ENCODE data around the gene SEC22B.
"Not testable (repeated sequence)": the region's sequence is repeated elsewhere in the genome, so short reads cannot be mapped to it uniquely, and the experiment has no call there.

The SEC22B gene

DNA sequence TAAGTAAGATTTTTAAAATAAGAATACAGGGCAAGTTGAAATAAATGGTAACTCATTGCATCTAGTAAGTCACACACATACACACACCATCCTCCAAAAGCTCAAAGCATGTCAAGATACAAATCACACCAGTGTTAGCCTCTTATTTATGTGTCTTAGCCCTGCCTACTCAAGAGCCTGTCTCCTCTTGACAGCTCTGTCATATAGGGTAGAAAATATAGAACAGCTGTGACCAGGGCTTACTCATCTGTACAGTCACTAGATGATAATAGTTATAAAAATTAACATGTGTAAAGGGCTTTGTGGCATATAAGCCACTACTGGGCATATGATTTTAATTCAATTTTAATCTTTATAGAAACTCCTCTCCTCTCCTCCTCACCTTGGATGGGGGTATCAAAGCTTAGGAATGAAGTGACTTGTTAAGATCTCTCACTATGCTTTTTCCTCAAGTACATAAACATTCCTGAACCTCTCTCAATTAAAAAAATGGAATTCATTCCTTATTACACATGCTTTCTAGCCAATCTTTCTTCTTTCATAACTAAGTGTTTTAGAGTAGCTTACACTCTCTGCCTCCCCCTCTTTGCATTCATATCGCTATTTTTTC, 35.6 kb downstream of the SEC22B start:
- POLR2A ChIA-PET; H3K4me3 ChIP-seq (ENCODE audit: low read depth, low read length); DNase-seq (ENCODE audit: low read depth, low spot score): not testable (repeated sequence)
- CTCF ChIA-PET, result interaction anchor here (0.9 kb wide), 1 partner anchor 192 kb away, joined by 3 read pairs; no protein-coding TSS in a partner anchor

DNA sequence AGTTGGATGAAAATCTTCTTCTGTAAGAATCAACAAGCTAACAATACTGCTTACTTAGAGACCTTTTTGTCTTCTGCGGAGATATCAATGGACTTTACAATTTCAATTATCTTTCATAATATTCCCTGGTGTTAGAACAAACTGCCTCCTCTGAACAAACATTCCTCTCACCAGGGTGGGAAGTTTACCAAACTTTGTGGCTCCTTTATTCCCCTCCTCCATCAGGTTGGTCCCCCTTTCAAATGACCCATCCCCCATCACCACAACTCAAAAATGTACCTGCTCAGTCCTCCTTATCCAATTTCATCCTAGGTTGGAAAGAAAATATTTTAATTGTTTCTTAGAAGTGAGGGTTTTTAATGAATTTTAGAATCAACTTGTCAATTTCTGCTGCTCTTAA, 40.2 kb downstream of the SEC22B start:
- POLR2A ChIA-PET; CTCF ChIA-PET; DNase-seq (ENCODE audit: low read depth, low spot score); H3K4me3 ChIP-seq (ENCODE audit: low read depth, low read length): not testable (repeated sequence)

DNA sequence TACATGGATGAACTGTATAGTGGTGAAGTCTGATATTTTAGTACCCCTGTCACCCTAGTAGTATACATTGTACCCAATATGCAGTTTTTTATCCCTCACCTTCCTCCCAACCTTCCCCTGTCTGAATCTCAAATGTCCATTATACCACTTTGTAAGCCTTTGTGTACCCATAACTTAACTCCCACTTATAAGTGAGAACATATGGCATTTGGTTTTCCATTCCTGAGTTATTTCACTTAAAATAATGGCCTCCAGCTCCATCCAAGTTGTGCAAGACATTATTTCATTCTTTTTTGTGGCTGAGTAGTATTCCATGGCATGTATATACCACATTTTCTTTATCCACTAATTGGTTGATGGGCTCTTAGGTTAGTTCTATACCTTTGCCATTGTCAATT, 42.4 kb downstream of the SEC22B start:
- POLR2A ChIA-PET; DNase-seq (ENCODE audit: low read depth, low spot score); CTCF ChIA-PET; H3K4me3 ChIP-seq (ENCODE audit: low read depth, low read length): not testable (repeated sequence)

DNA sequence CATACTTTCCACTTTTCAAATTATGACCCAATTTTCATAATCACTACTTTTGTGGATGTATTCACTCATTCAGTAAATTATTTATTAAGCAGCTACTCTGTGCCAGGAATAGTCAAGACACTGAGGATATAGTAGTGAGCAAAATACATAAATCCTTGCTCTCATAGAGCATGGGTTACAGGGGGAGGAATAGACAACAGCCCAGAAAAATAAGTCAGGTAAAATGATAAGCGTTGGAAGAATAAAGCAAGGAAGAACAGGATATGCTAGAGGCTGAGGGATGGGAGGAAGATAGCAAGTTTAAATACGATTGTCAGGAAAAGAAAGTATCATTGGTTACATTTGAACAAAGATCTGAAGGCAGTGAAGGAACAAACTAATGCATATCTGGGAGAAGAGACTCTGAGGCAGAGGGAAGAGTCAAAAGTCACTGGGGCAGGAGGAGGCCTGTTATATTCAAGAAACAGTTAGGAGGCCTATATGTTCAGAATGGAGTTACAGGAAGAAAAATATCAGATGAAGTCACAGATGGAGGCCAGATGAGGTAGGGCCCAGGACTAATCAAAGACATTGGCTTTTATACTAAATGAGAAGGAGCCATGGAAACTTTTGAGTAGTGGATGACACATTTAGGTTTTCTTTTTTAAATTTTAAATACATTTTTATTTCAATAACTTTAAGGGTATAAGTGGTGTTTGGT, 42.9 kb downstream of the SEC22B start:
- ChIA-PET POLR2A (no interaction called here), CTCF (no interaction called here)
- H3K4me3 ChIP-seq (ENCODE audit: low read depth, low read length), result no peak overlapping the region
- DNase-seq (ENCODE audit: low read depth, low spot score), result no peak
- TF ChIP-seq, protein P1, sequence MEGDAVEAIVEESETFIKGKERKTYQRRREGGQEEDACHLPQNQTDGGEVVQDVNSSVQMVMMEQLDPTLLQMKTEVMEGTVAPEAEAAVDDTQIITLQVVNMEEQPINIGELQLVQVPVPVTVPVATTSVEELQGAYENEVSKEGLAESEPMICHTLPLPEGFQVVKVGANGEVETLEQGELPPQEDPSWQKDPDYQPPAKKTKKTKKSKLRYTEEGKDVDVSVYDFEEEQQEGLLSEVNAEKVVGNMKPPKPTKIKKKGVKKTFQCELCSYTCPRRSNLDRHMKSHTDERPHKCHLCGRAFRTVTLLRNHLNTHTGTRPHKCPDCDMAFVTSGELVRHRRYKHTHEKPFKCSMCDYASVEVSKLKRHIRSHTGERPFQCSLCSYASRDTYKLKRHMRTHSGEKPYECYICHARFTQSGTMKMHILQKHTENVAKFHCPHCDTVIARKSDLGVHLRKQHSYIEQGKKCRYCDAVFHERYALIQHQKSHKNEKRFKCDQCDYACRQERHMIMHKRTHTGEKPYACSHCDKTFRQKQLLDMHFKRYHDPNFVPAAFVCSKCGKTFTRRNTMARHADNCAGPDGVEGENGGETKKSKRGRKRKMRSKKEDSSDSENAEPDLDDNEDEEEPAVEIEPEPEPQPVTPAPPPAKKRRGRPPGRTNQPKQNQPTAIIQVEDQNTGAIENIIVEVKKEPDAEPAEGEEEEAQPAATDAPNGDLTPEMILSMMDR (IDR thresholded peaks at IDR 0.05; ENCODE audit: insufficient read depth, low read length, missing control alignments), result no peak

DNA sequence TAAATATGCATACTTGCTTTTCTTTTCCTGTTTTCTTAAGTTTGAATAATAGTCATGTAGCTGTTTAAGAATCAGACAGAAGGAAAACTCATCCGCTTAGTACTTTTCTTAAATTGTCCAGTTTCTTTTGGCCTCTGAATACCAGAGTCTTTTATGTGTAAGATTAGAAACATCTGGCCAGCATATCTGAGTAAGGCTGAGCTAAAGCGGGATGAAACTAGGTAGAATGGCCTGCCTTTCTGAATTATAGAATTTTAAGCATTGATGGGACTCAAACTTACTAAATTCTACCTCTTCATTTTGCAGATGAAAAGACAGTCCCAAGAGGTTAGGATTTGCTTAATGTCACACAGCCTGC, 43.9 kb downstream of the SEC22B start:
- H3K4me3 ChIP-seq (ENCODE audit: low read depth, low read length); POLR2A ChIA-PET; DNase-seq (ENCODE audit: low read depth, low spot score); CTCF ChIA-PET: not testable (repeated sequence)

DNA sequence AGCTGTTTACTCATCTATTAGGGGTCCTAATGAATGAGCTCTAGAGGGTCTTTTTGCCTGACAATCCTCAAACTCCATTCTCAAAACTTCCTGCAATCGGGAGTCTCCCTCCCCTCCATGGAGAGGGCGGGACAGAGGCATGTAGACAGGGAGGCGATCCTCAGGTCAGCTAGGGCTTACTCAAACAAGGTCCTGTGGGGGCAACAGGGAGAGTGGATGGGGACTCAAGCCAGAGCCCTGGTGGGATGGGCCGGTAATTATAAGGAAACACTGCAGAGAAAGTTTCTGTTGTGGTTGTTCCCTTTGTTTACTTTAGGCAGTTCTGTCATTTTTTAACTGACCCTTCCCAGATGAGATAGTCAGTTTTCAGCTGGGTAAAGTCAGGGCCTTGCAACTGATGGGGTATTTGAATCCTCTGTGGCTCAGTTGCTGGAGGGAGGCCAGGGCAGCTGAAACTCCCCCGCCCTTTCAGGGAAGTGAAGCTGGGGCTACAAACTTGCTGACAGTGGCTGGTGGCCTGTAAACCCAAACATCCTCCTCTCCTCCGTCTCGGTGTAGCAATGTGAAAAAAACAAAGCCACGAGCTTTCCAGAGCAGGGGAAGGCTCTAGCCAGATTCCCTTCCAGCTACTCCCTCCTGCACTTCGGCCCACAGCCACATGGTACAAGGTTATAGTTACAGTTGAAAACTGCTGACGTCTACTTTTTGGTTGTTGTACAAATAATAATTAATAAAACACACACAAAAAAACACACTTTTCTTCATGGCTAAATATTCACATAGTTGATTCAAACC, 44.5 kb downstream of the SEC22B start:
- POLR2A ChIA-PET; DNase-seq (ENCODE audit: low read depth, low spot score); CTCF ChIA-PET; H3K4me3 ChIP-seq (ENCODE audit: low read depth, low read length): not testable (repeated sequence)

DNA sequence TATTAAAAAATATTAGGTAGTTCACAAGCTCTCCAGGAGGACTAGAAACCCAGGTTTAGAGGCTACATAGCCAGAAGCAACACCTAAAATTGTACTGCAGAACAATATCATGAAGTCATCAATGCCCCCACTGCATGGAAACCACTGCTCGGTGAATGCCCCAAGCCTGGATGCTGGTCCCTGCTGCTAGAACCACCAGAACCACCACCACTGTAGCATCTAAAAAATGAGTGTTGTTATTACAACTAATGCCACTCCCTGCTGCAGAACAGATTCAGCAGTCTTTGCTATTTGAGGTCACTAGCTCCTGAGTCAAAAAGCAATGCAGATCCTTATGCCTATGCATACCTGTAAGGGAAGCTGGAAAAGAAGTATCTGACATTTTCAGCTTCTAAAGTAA, 48.4 kb downstream of the SEC22B start:
- DNase-seq (ENCODE audit: low read depth, low spot score); H3K4me3 ChIP-seq (ENCODE audit: low read depth, low read length); POLR2A ChIA-PET; CTCF ChIA-PET: not testable (repeated sequence)

DNA sequence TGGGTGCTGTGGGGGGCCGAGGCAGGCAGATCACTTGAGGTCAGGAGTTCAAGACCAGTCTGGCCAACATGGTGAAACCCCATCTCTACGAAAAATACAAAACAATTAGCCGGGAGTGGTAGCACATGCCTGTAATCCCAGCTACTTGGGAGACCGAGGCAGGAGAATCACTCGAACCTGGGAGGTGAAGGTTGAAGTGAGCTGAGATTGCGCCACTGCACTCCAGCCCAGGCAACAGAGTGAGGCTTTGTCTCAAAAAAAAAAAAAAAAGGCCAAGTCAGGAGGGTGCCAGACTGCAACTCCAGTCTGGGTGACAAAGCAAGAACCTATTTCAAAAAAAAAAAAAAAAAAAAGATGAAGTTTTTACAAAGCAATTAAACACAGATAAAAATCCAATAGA, 50.1 kb downstream of the SEC22B start:
- CTCF ChIA-PET; POLR2A ChIA-PET; H3K4me3 ChIP-seq (ENCODE audit: low read depth, low read length); DNase-seq (ENCODE audit: low read depth, low spot score): not testable (repeated sequence)

DNA sequence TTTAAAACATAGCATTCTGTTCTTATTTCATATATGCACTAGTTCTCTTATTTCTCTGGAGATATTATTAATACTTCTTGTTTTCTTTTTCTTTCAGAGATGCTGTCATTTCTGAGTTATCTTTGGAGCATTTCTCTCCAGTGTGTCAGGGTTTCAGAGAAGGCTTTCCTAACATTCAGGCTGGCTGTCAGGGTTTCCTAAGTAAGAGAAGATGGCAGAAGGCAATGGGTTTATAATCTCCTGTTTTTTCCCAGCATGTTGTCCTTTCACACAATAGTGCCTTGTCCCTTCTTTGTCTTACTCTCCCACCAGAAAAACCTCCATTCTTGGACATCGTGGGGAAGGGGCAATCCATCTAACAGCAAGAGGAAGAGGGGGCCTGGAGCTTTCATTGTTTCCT, 51.7 kb downstream of the SEC22B start:
- CTCF ChIA-PET; H3K4me3 ChIP-seq (ENCODE audit: low read depth, low read length); POLR2A ChIA-PET; DNase-seq (ENCODE audit: low read depth, low spot score): not testable (repeated sequence)

DNA sequence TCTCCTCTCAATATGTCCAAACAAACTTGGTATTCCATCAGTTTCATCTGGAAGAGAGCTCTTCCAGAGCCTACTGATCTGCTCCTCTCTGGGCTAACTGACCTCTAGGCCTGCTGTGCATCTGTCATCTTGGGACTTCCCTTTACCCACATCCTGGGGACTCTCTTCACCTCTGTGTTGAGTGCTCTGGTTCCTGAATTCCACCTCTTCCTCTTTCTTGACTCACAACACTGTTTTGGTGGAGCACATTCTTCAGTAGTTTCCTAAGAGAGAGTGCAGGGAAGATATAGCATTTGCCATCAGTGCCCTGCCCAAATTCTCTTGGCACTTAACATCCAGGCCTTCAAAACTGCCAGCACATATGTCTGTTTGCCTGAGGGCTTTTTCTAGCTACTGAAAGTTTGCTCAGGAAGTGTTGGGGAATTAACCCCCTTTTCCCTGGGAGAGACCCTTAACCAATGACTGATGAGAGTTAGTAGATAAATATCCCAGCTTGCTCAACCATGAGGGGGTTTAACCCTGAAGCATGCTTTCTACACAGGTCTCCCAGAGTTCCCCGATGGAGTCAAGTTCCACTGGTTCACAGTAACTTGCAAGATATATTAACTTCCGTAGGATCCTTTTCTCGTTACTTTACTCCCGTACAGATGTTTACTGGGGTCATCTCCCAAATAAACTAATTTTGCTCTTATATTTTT, 52.4 kb downstream of the SEC22B start:
- DNase-seq (ENCODE audit: low read depth, low spot score); H3K4me3 ChIP-seq (ENCODE audit: low read depth, low read length); CTCF ChIA-PET; POLR2A ChIA-PET: not testable (repeated sequence)

DNA sequence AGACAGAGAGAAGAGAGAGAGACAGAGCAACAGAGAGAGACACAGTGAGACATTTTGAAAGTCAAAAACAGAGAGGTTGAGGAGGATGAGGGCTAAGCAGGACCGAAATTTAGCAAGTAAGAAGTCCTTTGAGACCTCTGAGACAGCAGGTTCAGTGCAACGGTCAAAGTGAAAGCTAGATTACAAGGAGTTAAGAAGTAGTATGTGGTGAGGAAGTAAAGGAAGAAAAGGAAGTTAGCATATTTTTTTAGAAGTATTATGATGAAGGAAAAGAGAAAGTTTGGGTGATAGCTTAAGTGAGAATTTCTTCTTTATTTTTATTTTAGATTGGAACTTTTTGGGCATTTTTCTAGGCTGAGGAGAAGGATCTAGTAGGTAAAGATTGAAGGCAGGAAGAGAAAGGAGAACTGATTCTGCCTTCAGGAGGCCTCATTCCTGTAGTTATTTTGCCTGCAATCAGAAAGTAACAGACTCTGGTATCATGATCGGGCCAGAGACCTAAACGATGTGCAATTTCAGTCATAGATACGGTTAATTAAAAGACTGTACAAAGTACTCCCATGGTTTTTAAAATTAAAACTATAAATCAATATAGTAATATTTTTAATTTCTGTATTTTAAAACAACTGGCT, 53.9 kb downstream of the SEC22B start:
- POLR2A ChIA-PET; CTCF ChIA-PET; DNase-seq (ENCODE audit: low read depth, low spot score); H3K4me3 ChIP-seq (ENCODE audit: low read depth, low read length): not testable (repeated sequence)

DNA sequence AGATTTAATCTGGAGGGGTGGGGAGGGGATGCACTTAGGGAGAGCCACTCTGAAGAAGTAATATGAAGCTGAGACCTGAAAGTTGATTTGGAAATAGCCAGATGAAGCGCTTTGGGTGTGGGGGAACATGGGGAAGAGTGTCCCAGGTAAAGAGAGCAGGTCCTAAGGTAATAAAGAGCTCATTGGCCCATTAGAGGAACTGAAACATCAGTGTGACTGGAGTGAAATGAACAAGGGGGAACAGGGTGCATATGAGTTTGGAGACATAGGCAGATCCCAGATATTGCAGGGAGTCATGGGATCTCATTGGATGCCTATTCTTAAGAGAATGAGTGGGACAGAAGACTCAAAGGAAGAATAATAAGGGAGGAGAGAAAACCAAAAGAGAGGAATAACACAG, 54.5 kb downstream of the SEC22B start:
- POLR2A ChIA-PET; DNase-seq (ENCODE audit: low read depth, low spot score); H3K4me3 ChIP-seq (ENCODE audit: low read depth, low read length); CTCF ChIA-PET: not testable (repeated sequence)

DNA sequence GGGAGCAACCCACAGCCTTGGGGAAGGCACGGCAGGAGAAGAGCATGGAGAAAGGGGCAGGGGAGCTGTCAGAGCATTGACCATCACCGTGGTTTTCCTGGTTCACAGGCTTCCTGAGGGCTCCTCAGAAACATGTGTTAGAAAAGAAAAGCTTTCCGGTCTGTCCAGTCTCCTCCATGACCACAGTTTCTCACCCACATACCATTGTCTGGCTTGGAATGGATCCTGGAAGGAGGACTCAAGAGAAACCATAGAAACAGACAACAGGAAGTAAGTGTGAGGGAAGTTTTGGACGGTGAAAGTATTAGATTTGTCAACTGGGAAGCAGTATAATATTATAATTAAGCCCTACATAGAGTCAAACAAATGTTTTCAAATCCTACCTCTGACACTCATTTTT, 55.8 kb downstream of the SEC22B start:
- DNase-seq (ENCODE audit: low read depth, low spot score); H3K4me3 ChIP-seq (ENCODE audit: low read depth, low read length); POLR2A ChIA-PET; CTCF ChIA-PET: not testable (repeated sequence)

DNA sequence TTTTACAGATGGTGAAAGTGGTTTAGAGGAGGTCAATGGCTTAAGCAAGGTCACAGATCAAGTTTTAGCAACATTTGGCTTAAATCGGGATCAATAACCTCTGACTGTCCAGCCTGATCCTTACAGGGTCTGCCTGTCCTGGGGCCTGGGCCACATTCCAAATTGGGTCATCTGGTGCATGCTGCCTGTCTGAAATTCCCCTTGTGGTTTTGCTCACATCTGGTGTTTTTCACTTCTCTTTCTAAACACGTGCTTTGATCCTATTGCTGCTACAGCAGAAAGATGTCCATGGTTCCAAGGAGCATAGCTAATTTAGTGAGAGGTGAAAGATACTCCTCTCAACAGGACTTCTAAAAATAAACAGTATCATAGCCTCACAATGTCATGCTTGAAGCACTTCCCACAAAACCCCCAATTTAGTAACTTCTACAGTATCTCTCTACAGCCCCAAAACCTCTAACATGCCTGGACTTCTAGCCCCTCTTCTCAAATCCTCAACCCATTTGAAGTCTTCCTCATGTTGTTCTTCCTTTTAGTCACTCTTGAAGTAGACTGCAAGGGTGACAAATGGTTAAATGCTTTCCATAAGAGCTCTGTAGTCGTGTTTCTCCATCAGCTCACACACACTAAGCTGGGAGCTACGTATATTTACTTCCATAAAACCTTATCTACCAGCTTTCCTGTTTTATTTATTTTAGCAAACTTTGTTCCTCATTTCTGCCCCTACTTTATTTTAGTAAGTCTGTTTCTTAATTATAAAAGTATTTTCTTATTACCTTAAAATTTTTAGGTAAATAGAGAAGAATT, 58.7 kb downstream of the SEC22B start:
- DNase-seq (ENCODE audit: low read depth, low spot score); H3K4me3 ChIP-seq (ENCODE audit: low read depth, low read length); CTCF ChIA-PET; POLR2A ChIA-PET: not testable (repeated sequence)

DNA sequence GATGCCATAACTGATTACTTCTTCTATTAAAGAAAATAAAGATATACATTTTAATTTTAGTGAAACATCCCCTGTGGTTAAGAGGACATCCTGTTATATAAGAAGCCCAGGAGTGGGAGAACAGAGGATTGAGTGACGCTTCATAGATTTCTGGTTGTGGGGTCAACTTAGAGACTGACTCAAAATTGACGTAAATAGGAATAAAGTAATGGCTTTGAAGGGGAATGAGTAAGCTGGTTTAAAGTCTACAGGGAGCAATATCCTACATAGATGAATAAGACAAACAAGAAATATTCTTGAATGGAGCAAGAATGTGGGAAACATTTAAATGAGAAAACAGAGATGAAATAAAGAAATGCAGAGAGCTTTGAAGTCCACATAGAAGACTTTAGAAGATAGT, 60.2 kb downstream of the SEC22B start:
- DNase-seq (ENCODE audit: low read depth, low spot score), result peak; percentile 36
- CTCF ChIA-PET; POLR2A ChIA-PET; H3K4me3 ChIP-seq (ENCODE audit: low read depth, low read length): not testable (repeated sequence)
